GM18498 (cell line): ENCODE measurements around the gene NDST3.

ENCODE experiments used
- ATAC-seq: cut with Tn5 transposase; IDR thresholded peaks from one replicate; pipeline ENCODE4 v1.9.1; 2021; ENCODE audit warnings: mild to moderate bottlenecking, moderate library complexity; ENCODE audit not compliant: unreplicated experiment

NDST3 gene

DNA sequence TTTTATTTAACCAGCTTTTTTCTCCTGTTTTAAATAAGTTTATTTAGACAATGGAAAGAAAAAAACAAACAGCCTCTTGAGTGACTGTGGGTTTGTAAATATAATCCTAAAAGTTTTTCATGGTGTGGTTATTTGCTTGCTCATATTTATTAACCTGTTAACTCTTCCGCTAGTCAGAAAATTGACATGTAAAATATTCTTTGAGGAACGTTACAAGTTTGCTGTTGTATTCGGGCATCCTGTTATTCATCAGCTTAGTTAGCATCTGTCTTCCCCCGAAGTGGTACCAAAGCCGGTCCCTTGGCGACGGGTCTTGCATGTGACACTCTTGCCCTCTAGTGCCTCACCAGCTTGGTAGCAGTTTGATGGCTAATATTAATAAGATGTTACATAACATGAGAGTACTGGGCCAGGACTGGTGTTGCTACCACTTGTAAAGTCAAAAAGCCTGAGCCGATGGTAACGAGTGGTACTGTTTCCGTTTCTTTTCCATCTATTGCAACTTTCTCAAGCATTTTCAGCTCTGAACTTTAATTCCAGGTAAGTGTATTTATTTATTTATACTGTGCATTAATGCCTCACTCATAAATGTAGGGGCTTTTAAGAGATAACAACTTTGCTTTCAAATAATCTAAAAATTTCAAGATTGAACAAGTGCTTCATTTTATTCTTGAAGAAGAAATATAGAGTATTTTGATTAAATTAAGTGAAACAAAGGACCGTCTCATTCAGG is at the start of gene NDST3:
Gene NDST3 (plus strand): TSS at position 434 of the 733 bp plus-strand sequence. CDS start 19,425 bp downstream, outside the sequence.
- ATAC-seq = peak; percentile 75

DNA sequence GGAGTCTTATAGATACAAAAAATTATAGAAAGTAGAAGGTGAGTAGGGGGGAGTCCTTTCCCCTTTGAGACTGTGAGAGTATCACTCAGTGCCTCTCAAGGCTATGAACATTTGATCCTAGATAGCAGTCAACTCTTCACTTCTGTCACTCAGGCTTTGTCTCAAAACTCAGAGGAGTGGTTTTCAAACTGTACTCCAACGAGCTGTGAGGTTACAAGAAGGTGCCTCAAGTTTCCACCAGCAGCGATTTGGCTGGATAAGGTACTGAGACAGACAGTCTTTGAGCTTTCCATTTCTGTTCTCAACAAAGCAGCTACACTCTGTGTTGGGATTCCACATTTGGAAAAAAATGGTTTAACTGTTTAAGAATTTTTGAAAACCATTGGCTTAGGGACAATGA is 48.0 kb upstream of the NDST3 start:
- no peak for ATAC-seq

DNA sequence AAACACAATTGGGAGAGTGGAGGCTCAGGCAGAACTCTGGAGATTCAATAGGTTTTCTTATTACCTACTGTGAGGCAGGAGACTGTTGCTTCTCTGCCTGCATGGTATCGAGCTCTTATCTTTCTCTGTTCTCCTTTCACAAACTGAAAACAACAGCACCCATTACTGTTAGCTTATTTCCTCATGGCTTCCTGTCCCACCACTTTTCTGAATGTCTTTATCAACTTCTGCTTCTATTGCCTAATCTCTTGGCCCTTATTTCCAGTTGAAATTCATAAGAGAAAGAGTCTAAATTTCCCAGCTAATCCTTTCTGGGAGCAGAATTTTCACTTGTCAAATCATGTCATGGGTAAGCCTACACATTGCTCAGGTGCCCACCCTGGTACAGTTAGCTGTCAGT is 46.8 kb upstream of the NDST3 start:
- no peak for ATAC-seq

GRCh38 chr4:117996891-117997290 is 37.4 kb upstream of the NDST3 start:
- ATAC-seq = no peak

GRCh38 chr4:118004088-118004487 is 30.2 kb upstream of the NDST3 start:
- no peak for ATAC-seq

DNA sequence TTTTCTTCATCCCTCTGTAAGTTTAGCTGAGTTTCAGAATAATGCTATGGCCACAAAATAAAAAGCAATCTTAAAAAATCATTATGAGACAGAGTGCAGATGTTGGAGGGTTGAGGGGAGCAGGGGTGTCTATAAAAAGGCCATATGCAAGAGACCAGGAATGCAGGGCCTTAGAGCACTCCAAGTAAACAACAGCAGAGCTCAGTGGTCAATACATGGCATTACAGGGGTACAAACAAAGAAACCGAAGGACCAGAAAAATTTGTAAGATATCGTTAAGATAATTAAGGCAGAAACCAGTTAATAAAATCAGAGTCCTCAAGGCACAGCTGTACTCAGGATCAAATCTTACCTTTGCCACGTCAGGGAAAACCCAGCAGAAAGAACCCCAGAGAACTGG is 28.4 kb upstream of the NDST3 start:
- no peak for ATAC-seq

- no peak for ATAC-seq
These were observed 22.1 kb upstream of the NDST3 start for GRCh38 chr4:118012142-118012541.

DNA sequence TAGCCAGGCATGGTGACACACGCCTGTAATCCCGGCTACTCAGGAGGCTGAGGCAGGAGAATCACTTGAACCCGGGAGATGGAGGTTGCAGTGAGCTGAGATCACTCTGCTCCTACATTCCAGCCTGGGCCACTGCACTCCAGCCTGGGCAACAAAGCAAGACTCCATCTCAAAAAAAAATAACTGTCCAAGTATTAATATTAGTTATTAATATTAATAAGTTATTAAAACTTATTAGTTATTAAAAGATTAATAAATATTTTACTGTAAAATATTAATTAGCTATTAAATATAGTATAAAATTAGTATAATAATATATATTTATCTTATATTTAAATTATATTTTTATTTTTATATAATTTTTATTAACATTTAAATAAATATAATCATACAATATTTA is 19.5 kb upstream of the NDST3 start:
- ATAC-seq = no peak

DNA sequence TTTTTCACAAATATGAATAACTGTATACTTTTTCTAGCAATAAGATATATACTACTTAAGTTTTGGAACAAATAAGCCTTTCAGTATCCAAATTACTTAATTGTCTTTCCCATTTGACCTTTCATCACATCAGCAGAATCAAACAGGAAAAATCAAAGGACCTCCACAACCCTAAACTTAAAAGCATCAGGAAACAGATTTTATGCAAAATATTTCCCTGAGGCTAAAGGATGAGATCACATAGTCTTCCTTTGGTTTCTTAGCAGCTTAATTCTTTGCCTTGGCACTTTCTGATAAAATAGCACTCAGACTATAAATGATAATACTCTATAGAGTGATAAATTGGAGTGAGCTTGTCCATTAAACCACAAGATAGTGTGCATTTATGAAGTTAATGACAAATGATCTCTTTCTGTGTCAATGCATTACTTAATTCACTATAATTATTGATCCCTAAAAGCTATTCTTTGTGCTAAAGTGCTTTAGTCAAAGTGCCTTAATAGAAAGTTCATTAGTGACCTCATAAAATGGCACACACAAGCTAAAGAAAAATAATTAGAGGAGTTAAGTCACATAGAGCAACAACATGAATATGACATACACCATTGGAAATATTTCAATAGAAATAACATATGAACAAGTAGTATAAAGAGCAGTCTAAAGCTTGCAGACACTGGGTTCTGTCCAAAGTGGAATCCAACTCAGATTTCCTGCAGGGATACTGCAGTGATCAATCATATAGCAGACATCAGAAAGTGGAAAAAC is 15.7 kb upstream of the NDST3 start:
- ATAC-seq = no peak

DNA sequence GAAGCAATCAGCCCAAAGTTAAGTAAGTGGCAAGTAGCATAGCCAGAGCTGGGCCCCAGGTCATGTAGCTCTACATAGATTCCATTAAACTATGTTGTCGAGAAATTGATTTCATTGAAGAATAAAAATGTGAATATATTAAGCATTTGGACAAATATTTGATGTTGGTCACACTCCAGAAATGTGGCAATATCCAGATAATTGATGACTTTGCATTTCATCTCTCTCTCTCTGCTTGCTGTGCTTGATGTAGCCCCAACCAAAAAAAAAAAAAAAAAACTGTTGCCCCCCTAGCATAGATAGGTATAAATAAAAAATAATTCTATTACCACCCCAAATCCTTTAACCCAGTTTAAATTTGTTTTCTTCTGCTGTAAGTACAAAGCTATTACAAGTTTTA is 7.5 kb upstream of the NDST3 start:
- ATAC-seq = no peak

DNA sequence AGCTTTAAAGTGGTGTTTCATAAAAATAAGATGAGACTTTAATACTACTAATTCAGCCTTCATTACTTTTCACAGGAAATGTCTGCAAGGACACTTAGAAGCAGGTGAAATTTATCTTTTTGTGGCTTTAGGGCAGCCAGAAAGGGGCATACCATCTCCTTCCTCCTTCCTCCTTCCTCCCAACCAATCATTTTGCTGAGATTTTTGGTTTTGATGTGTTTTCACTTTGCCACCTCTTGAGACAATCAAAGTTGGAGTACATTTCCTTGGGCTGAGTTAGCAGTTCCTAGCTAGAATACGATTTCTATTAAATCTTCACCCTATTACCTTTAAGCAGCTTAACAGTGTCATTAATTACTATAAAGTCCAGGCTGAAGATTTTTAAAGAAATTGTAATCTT is 5.1 kb upstream of the NDST3 start:
- ATAC-seq = no peak

GRCh38 chr4:118032691-118033090 is 1.6 kb upstream of the NDST3 start:
- ATAC-seq = no peak

- ATAC-seq = no peak
These were observed 886 bp upstream of the NDST3 start for GRCh38 chr4:118033148-118034052.

DNA sequence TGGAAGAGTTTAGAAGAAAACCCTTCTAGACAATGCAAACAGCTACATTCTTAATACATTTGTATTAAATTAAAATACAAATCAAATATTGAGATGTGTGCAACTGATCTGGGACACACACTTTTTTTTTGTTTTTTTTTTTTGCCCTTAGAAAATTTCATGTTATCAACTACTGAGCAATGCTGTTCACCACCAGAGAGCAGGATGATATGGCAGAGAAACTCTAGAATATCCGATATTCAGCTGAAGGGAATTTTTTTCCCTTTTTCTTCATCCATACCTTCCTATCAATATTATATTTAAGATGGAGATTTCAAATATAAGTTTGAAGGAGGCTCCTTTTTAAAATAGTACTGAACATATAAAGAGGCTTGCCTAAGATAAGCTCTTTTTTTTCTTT is 1.0 kb downstream of the NDST3 start:
- no peak for ATAC-seq

- ATAC-seq = no peak
These were observed 2.0 kb downstream of the NDST3 start for GRCh38 chr4:118036336-118036735.

- ATAC-seq = no peak
These were observed 3.7 kb downstream of the NDST3 start for GRCh38 chr4:118037955-118038354.

DNA sequence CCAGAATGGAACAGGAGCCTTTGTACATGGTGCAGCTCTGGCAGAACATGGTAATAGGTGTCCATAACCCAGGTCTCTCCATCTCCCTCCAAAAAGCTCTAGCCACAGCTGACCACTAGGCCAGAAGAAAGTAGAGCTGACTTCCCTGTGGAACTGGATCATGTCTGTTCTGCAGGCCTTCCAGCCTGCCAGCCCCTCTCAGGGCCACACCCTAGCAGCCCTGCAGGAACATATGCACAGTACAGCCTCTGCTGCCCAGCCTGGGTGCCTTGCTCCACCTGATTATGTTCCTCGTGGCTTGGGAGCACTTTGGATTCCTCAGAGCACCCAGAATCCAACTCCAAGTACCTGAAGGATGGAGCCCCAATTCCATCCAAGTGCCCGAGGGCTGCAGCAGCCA is 12.0 kb downstream of the NDST3 start:
- no peak for ATAC-seq

DNA sequence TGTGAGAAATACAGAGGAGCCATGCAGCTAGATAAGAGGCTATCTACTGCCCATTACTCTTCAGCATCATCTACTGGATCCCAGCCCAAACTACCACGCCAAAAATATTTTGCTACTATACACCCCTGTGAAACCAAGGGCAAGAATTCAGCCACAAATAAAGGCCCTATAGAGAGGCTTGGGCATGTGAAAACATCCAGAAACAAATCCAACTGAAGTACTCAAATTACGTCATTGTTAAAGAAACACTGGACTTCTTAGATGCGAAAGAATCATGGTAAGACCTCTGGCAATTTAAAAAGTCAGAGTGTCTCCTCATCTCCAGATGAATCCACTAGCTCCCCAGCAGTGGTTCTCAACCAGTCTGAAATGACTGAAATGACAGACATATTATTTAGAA is 12.8 kb downstream of the NDST3 start:
- ATAC-seq = no peak

DNA sequence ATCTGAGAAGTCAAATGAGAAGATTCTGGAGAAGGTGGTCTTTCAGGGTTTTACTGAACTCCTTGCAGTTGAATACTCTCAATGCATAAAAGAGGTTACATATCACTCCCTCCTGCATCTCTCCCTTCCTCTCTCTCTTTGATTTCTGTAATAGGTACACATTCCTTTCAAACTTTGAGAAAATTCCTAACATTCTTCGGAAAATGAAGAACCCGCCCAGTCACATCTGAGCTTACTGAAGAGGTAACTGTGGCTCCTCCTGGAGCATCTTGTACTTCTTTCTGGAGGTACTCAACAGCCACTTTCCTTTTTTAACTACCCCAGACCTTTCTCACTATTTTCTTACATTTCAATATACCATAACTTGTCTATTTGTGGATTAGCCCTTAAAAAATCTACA is 24.7 kb downstream of the NDST3 start:
- ATAC-seq = no peak

DNA sequence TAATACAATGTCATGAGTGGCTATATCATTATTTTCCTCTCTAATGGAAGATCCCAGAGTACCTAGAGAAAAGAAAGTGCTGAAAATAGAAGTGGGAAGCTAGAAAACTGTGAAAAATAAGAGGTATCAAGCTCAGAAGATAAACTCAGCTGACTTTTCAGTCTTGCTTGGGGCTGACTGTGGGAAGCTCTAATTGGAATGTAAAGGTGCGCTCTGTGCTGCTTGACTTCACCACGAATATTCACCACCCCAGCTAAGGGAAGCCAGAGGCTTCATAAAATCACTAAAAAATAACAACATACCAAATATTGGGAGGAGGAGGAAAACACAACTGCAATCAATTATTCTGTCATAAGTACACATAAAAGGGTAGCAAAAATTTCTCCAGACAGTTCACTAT is 25.1 kb downstream of the NDST3 start:
- ATAC-seq = no peak

GRCh38 chr4:118076958-118077766 is 42.9 kb downstream of the NDST3 start:
- ATAC-seq = peak; percentile 76
